GM23338 (cell line): ENCODE results near the gene SPTBN2. TPM values are rescaled to one million over a fixed set of nuclear protein-coding genes. Genes with fewer than 3 reads are reported as not detected.

Experiments used
- ATAC-seq: fragments of 200-7000 bp; cut with Tn5 transposase; 3 replicates; pipeline ENCODE4 v1.9.1; 2020
- DNase-seq: peaks from one replicate; pipeline ENCODE4 v3.0.0-alpha.2; 2015; ENCODE audit warnings: low spot score
- H2AFZ ChIP-seq: fragments of 200-600 bp; sonication (generic); 2 replicates; pipeline ENCODE4 v1.8.0; 2016; ENCODE audit warnings: antibody characterized with exemption, mild to moderate bottlenecking, moderate library complexity
- H3F3A ChIP-seq: fragments of 200-600 bp; sonication (generic); replicated peaks from 2 replicates; pipeline ENCODE4 v1.8.0; 2017; ENCODE audit warnings: antibody characterized with exemption, mixed run types, low read depth
- H3K27ac ChIP-seq: fragments of 200-600 bp; sonication (generic); 2 replicates; pipeline ENCODE4 v1.6.1; 2016; ENCODE audit warnings: low read depth
- H3K27me3 ChIP-seq: fragments of 200-600 bp; sonication (generic); 2 replicates; pipeline ENCODE4 v1.8.0; 2016; ENCODE audit warnings: mild to moderate bottlenecking, mixed run types, moderate library complexity; ENCODE audit not compliant: insufficient read depth
- H3K36me3 ChIP-seq: fragments of 200-600 bp; sonication (generic); 2 replicates; pipeline ENCODE4 v1.8.0; 2016; ENCODE audit warnings: mild to moderate bottlenecking; ENCODE audit not compliant: insufficient read depth
- H3K4me1 ChIP-seq: fragments of 200-600 bp; sonication (generic); 2 replicates; pipeline ENCODE4 v1.8.0; 2016; ENCODE audit warnings: mild to moderate bottlenecking, moderate library complexity; ENCODE audit not compliant: insufficient read depth
- H3K4me2 ChIP-seq: fragments of 200-600 bp; sonication (generic); 2 replicates; pipeline ENCODE4 v1.7.1; 2017; ENCODE audit warnings: mixed run types
- H3K4me3 ChIP-seq: fragments of 200-600 bp; sonication (generic); 2 replicates; pipeline ENCODE4 v1.6.1; 2016; ENCODE audit warnings: mixed run types
- H3K79me2 ChIP-seq: fragments of 200-600 bp; sonication (generic); replicated peaks from 2 replicates; pipeline ENCODE4 v1.8.0; 2017; ENCODE audit warnings: mild to moderate bottlenecking; ENCODE audit not compliant: insufficient read depth
- H3K9me2 ChIP-seq: fragments of 200-600 bp; sonication (generic); 2 replicates; pipeline ENCODE4 v1.8.0; 2017; ENCODE audit not compliant: insufficient read depth
- H4K20me1 ChIP-seq: fragments of 200-600 bp; sonication (generic); replicated peaks from 2 replicates; pipeline ENCODE4 v1.8.0; 2017; ENCODE audit warnings: mild to moderate bottlenecking; ENCODE audit not compliant: insufficient read depth
- H3K27ac Mint-ChIP-seq: 2 replicates; pipeline ENCODE4 v1.8.0; 2020; ENCODE audit warnings: inconsistent platforms, mild to moderate bottlenecking, moderate library complexity, mixed read lengths
- H3K27me3 Mint-ChIP-seq: 3 replicates; pipeline ENCODE4 v1.8.0; 2022; ENCODE audit warnings: low read depth, mild to moderate bottlenecking, moderate library complexity, mixed read lengths, inconsistent platforms; ENCODE audit not compliant: insufficient read depth, poor library complexity
- H3K36me3 Mint-ChIP-seq: 3 replicates; pipeline ENCODE4 v1.8.0; 2021; ENCODE audit warnings: low read depth, mild to moderate bottlenecking, inconsistent platforms, moderate library complexity, mixed read lengths
- H3K4me1 Mint-ChIP-seq: 3 replicates; pipeline ENCODE4 v1.8.0; 2020; ENCODE audit warnings: mild to moderate bottlenecking, inconsistent platforms, mixed read lengths
- H3K4me3 Mint-ChIP-seq: 3 replicates; pipeline ENCODE4 v1.8.0; 2021; ENCODE audit warnings: moderate library complexity, mild to moderate bottlenecking, inconsistent platforms, mixed read lengths
- H3K9me3 Mint-ChIP-seq: 3 replicates; pipeline ENCODE4 v1.8.0; 2020; ENCODE audit warnings: moderate library complexity, mild to moderate bottlenecking, inconsistent platforms, mixed read lengths
- CREB1 ChIP-seq: fragments of 250-450 bp; sonication (Bioruptor Pico); IDR thresholded peaks from 2 replicates; pipeline ENCODE4 v1.5.0; 2020; ENCODE audit warnings: low read depth, mild to moderate bottlenecking, moderate library complexity
- EZH2phosphoT487 ChIP-seq: fragments of 200-600 bp; sonication (generic); IDR thresholded peaks from one replicate; pipeline ENCODE4 v1.8.1; 2018; ENCODE audit warnings: antibody characterized with exemption; ENCODE audit not compliant: unreplicated experiment
- JUNB ChIP-seq: IDR thresholded peaks from one replicate; pipeline ENCODE4 v1.6.1; 2016; ENCODE audit warnings: antibody characterized with exemption; ENCODE audit not compliant: unreplicated experiment
- NANOG ChIP-seq: IDR thresholded peaks from 2 replicates; pipeline ENCODE4 v1.6.1; 2016; ENCODE audit warnings: antibody characterized with exemption, borderline replicate concordance
- POLR2AphosphoS5 ChIP-seq: IDR thresholded peaks from 2 replicates; pipeline ENCODE4 v1.6.1; 2016; ENCODE audit warnings: antibody characterized with exemption, low read depth
- STAT1 ChIP-seq: IDR thresholded peaks from one replicate; pipeline ENCODE4 v1.6.1; 2016; ENCODE audit warnings: antibody characterized with exemption; ENCODE audit not compliant: unreplicated experiment
- ZNF331 ChIP-seq: fragments of 250-450 bp; sonication (Bioruptor Pico); IDR thresholded peaks from 2 replicates; pipeline ENCODE4 v1.5.0; 2020; ENCODE audit warnings: low read depth, mild to moderate bottlenecking, moderate library complexity
- polyA plus RNA-seq: library from polyadenylated mRNA; unstranded; fragments of >200 nt; fragmentation: Nextera tagmentation; extraction: Ambion mirVana; gene quantifications from 2 replicates; pipeline ENCODE4 v1.2.1, GENCODE V29; 2016
- total RNA-seq: library from RNA; depleted of rRNA; stranded (reverse); fragments of >200 nt; shearing (Covaris generic); gene quantifications from 2 replicates; pipeline ENCODE4 v1.2.3, GENCODE V29; 2014
- TF ChIP-seq, protein P1 (sequence below): IDR thresholded peaks from 2 replicates; pipeline ENCODE4 v1.6.1; 2016; ENCODE audit warnings: antibody characterized with exemption
- TF ChIP-seq, protein P2 (sequence below), 2 experiments: fragments of 200-600 bp in 1 of 2; sonication (generic) in 1 of 2; conservative IDR thresholded peaks; 2 replicates each; pipeline versions ENCODE4 v1.5.1 to v1.6.1; 2016 to 2017; ENCODE audit warnings: antibody characterized with exemption in 2 of 2, low read depth in 2 of 2, mild to moderate bottlenecking in 2 of 2, moderate library complexity in 1 of 2
- TF ChIP-seq, protein P3 (sequence below): IDR thresholded peaks from one replicate; pipeline ENCODE4 v1.6.1; 2018; ENCODE audit warnings: antibody characterized with exemption; ENCODE audit not compliant: unreplicated experiment

The SPTBN2 gene
- total and polyA plus RNA-seq, 2 experiments from 2014 or later: 7.7 to 49.1 TPM

DNA sequence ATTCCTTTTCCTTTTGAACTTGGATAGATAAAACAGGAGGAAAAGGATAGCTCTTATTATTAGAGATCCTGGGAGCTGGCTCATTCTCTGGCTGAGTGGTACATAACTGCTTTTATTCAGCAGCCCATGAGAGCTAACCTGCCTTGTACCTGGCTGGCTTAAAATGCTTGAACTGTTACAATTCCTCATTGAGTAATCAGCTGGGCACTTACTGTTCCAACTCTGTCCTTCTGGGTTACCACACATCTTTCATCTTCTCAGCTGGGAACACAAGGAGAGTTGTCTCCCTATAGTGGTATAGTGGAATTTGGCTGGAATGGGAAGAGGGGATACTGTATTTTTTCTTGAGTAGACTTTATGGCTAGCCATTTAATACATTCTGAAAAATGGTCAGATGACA lies 39.8 kb upstream of the SPTBN2 start (continued):
- TF ChIP-seq CREB1 (CRISPR knock-in tag) (no peak), NANOG (no peak), POLR2AphosphoS5 (no peak), EZH2phosphoT487 (no peak)
- TF ChIP-seq, protein P1, sequence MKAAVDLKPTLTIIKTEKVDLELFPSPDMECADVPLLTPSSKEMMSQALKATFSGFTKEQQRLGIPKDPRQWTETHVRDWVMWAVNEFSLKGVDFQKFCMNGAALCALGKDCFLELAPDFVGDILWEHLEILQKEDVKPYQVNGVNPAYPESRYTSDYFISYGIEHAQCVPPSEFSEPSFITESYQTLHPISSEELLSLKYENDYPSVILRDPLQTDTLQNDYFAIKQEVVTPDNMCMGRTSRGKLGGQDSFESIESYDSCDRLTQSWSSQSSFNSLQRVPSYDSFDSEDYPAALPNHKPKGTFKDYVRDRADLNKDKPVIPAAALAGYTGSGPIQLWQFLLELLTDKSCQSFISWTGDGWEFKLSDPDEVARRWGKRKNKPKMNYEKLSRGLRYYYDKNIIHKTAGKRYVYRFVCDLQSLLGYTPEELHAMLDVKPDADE: no peak

DNA sequence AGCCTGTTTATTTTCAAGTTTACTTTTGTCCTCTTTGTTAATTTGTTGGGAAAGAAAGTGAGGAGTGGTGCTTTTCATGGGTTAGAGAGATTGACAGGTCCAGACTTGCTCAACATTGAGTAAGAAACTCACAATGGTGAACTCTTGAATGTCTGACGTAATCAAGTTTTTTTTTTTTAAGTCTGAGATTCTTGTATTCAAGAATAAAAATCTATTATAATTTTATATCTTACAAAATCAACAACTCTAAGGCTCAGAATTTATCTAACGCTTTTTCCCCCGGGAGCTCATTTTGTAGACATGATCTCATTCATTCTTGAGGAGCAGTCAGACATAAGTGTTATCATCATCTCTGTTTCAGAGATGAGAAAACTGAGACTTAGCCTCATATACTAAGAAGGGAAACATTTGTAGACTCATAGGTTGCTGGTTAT lies 39.1 kb upstream of the SPTBN2 start:
- Mint-ChIP-seq H3K4me3 (no peak overlapping the region), H3K4me1 (no peaks in the 10 kb centered on the region), H3K27me3 (no peaks in the 10 kb centered on the region), H3K36me3 (no peaks in the 10 kb centered on the region; the same call in 2 of the 3 replicates), H3K9me3 (no peaks in the 10 kb centered on the region), H3K27ac (peak overlapping the region; percentile 35; the same call in 1 of the 2 replicates)
- no peak overlapping the region for H3K4me3 ChIP-seq
- H3K4me2 ChIP-seq: no peak overlapping the region
- H3K79me2 ChIP-seq: no peaks in the 10 kb centered on the region
- TF ChIP-seq, protein P2, sequence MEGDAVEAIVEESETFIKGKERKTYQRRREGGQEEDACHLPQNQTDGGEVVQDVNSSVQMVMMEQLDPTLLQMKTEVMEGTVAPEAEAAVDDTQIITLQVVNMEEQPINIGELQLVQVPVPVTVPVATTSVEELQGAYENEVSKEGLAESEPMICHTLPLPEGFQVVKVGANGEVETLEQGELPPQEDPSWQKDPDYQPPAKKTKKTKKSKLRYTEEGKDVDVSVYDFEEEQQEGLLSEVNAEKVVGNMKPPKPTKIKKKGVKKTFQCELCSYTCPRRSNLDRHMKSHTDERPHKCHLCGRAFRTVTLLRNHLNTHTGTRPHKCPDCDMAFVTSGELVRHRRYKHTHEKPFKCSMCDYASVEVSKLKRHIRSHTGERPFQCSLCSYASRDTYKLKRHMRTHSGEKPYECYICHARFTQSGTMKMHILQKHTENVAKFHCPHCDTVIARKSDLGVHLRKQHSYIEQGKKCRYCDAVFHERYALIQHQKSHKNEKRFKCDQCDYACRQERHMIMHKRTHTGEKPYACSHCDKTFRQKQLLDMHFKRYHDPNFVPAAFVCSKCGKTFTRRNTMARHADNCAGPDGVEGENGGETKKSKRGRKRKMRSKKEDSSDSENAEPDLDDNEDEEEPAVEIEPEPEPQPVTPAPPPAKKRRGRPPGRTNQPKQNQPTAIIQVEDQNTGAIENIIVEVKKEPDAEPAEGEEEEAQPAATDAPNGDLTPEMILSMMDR (conservative IDR thresholded peaks at IDR 0.05; ENCODE audit: low read depth in 2 of 2): no peak
- TF ChIP-seq CREB1 (CRISPR knock-in tag) (no peak), EZH2phosphoT487 (no peak), ZNF331 (CRISPR knock-in tag) (no peak), POLR2AphosphoS5 (no peak), JUNB (no peak), NANOG (no peak), STAT1 (no peak)
- TF ChIP-seq, protein P3, sequence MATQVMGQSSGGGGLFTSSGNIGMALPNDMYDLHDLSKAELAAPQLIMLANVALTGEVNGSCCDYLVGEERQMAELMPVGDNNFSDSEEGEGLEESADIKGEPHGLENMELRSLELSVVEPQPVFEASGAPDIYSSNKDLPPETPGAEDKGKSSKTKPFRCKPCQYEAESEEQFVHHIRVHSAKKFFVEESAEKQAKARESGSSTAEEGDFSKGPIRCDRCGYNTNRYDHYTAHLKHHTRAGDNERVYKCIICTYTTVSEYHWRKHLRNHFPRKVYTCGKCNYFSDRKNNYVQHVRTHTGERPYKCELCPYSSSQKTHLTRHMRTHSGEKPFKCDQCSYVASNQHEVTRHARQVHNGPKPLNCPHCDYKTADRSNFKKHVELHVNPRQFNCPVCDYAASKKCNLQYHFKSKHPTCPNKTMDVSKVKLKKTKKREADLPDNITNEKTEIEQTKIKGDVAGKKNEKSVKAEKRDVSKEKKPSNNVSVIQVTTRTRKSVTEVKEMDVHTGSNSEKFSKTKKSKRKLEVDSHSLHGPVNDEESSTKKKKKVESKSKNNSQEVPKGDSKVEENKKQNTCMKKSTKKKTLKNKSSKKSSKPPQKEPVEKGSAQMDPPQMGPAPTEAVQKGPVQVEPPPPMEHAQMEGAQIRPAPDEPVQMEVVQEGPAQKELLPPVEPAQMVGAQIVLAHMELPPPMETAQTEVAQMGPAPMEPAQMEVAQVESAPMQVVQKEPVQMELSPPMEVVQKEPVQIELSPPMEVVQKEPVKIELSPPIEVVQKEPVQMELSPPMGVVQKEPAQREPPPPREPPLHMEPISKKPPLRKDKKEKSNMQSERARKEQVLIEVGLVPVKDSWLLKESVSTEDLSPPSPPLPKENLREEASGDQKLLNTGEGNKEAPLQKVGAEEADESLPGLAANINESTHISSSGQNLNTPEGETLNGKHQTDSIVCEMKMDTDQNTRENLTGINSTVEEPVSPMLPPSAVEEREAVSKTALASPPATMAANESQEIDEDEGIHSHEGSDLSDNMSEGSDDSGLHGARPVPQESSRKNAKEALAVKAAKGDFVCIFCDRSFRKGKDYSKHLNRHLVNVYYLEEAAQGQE: no peak
- TF ChIP-seq, protein P1: no peak
- no peaks in the 10 kb centered on the region for H3K36me3 ChIP-seq
- H3K9me2 ChIP-seq: no peaks in the 10 kb centered on the region
- no peak overlapping the region for H2AFZ ChIP-seq
- H3K4me1 ChIP-seq: no peaks in the 10 kb centered on the region
- H3K27me3 ChIP-seq: no peaks in the 10 kb centered on the region
- DNase-seq (no peak), ATAC-seq (no peak)
- no peaks in the 10 kb centered on the region for H3F3A ChIP-seq
- no peak overlapping the region for H3K27ac ChIP-seq
- H4K20me1 ChIP-seq: no peaks in the 10 kb centered on the region
